Activated naive CD4-positive, alpha-beta T cell (primary cell): ENCODE results near the gene COL16A1.

Source experiments
- DNase-seq, 4 experiments: peaks; one replicate each; lab custom pipeline; 2025; lab: John Stamatoyannopoulos, UW

COL16A1 gene

DNA sequence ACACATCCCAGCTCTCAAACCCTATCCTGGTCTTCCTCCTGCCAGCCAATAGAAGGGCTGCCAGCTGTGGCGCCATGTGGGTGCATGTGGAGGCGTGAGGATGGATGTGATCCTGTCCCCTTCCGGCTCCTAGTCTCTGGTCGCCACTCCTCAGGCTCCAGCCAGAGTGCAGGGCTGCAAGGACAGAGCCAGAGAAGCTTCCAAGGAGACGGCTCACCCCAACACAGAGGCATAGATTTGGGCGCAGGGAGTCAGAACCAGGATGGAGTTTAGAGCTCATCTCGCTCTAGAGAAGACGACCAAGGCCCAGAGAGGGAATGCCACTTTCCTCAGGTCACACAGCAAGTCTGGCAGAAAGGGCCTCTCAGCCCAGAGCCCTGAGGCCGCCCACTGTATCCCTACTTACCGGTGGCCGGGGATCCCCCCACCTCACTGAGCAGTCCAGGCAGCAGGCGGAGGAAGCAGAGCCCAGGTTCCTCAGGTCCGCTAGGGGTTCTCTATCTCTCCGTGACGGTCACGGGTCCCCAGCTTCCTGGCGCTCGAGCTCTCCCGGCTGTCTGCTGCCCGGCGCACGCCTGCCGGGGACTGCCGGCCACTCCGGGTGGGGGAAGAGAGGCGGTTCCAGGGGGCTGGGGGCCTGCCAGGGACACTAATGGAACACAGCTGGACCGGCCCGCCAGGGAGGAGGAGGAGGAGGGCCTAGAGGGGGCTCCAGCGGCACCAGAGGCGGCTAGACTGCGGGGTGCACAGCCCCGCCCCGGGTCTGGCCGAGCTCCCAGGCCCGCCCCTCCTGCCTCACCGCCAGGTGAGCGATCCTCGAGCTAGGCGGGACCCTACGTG is at the start of gene COL16A1:
Gene COL16A1 (minus strand): TSS at position 587 of the 840 bp plus-strand sequence. CDS start 1,824 bp downstream, outside the sequence.
- DNase-seq, result no peak

DNA sequence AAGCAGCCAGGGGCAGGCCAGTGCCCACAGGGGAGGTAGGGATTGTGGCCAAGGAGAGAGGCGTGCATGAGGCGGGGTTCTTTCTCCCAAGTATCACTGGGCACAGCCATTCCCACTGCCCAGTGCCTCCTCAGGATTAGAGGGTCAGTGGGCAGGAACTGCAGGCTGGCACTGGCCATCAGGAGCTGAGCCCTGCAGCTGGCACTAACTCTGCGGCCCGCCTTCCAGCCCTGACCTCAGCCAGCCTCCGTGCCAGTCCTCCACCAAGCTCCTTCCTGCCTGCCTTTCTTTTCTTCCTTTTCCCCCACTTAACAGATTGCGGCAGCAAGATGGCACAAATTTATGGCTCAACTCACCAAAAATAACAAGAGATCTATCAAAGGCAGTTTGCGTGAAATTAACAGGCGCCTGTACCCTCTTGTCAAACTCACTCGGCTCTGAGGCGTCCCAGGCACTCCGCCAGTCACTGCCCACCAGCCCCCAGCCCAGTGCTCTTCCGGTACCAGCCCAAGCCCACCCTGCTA is 49.2 kb upstream of the COL16A1 start:
- DNase-seq, result no peak

DNA sequence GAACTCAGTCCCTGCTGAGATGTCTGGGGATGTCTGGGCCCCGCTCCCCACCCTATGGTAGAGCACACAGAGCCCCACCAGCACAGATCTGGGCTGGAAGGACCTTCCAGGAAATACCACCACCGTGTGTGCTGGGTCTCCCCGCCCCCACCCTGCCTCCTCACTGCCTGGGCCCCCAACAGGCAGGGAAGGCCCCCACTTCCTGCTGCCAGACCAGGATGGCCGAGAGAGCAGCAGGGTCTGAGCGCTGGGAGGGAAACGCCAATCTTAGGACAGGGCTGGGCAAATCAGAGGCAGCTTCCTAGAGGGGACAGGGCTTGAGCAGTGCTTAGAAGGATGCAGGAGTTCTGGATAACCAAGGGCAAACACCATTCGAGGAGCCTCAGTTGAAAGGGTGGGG is 48.4 kb upstream of the COL16A1 start:
- no peak for DNase-seq

DNA sequence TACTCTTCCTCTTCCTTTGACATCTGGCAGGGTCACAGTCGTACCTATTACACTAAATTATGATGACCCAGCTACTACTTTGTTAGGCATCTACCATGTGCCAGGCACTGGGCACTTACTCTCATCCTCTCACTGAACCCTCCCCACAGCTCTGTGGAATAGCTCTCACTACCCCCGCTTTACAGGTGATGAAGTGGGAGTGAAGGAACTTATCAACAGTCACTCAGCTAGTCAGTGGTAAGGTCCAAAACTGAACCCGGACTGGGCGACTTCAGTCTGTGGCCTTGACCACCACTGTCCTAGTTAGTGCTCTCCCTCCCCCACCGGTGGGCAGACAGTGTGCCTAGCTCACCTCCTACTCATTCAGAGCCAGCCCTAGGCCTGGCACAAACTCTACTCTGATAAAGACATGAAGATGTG is 48.0 kb upstream of the COL16A1 start:
- no peak for DNase-seq

DNA sequence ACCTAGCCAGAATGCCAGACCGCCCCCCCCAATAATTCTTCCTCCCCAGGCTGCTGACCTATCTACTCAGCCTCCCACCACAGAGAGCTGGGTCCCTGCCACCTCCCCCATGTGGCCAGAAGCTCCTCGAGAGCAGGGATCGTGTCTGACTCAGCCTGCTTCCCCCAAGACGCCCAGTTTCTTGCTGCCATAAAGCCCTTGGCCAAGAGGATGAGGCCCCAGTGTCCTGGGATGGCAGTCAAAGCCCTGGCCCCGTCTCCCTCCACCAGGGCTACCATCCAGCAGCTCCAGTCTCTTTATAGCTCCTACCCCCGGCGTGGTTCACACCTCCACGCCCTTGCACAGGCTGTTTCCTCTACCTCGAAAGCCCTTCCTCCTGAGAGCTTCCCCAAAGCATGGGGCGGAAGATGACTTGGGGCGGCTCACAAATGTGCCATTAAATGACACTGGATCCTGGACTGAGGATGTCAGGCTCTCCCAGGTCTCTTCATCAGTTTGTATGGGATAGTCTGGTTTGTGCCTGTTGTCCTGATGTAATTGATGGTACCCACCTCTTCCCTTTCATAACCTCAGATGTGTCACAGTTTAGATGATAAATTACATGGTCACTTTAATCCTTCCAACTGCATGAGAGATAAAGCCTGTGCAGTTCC is 47.2 kb upstream of the COL16A1 start:
- DNase-seq, result no peak

DNA sequence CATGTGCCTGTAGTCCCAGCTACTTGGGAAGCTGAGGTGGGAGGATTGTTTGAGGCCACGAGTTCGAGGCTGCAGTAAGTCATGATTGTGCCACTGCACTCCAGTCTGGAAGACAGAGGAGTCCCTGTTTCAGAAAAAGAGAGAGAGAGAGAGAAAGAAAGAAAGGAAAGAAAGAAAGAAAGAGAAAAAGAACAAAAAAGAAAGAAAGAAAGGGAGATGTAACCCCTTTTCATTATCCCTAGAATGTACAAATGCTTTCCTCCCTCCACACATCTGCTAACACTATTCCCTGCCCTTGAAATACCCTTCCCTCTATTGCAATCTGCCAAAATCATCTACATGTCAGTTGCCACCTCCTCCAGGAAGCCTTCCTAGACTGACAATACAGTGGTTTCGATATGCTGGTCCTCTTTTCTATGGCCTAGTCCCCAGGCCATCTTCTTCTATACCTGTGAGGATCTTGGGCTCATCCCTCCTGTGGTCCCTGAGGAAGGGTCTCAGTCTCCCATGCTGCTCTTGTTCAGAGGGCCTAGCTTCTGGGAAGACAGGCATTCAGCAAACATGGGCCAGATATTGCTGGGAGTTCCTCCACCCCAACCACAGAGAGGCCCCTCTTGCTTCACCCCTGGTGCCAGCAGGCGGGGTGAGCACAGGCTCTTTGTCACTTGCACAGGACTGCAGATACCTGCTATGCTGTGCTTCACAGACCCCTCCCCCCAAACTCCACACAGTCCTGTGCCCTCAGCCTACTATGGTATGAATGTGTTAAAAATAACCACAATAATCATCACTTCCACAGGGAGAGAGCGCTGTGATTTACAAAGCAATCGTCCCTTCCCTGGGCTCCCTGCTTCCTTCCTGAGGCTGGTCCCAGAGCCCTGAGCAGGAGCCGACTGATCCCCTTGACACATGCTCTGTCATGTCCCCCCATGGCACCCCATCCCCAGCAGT is 46.2 kb upstream of the COL16A1 start:
- DNase-seq, result no peak

DNA sequence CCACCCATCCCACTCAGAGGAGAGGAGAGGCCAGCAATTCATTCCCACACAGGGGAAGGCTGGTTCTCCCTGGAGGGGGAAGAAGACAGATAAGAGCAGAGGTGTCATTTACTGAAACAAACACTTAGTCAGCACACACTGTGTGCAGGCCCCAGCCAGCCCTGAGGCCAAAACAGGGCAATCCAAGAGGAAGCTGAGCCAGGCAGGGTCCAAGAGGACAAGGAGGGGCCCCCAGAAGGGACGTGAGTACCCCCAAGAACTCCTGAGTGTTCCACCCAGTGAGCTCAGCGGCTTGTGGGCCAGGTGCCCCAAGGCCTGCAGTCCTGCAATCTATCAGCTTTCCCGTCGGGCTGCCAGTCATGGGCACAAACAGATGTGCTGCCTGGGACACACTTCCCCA is 44.5 kb upstream of the COL16A1 start:
- no peak for DNase-seq

DNA sequence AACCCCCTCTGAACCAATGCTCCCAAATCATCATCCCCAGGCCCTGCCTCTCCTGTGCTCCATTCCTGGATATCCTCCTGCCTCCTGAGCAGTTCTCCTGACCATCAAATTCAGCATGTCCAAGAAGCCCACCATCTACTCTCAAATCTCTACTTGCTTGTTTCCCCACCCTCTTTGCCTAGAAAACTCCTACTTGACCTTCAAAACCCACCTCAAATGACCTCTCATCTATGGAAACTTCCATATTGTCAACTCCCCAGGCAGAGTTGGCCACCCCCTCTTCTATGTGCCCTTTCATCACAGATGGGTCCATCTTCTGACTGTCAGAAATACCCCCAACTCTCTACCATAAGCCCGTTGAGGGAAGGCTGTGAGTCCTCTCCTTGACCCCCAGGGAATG is 43.5 kb upstream of the COL16A1 start:
- no peak for DNase-seq

DNA sequence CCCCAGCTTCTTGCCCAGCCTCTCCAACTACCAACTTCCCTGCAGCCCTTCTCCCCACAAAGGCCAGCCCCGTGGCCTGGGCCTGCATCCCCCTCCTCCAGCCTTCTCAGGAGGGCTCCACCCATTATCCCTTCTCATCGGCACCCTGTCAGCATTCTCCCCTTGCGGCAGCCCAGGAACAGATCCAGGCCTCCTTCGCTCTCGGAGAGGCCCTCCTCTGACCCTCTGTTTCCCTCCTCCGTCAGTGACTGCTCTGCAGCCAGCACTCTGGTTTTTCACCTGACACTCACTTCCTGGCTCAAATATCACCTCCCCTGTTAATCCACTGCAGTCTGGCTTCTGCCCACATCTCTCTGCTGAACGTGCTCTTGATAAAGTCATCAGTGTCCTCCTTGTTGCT is 42.9 kb upstream of the COL16A1 start:
- DNase-seq, result no peak

DNA sequence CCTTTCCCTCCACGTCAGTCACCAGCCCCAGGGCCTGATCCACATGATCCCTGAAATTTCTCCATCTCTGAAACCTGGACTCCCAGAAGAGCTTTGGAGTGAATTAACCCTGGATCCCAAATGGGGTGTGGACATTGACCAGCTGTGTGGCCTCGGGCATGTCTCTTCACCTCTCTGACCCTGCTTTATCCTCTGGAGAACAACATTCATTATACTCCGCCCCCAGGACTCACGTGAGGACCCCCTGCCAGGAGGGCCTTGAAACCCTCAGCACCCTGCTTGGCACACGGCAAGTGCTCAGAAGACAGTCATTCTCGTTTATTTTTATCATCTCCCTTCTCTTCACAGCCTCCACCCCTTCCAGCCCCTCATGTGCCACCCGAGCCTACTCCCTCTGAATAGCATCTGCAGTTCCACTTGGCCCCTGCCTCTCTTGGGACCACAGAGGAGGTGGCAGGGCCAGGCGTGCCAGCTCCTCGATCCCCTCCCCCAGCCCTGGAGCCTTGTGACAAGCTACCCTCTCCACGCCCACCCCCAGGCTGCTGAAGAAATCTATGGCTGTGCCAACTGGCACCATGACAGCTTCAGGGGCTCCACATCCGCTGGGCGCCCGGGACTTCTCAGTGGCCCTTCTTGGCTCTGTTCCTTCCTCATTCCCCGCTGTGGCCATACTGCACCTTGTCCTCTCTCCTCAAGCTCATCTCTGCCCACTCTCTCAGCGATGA is 42.3 kb upstream of the COL16A1 start:
- no peak for DNase-seq

DNA sequence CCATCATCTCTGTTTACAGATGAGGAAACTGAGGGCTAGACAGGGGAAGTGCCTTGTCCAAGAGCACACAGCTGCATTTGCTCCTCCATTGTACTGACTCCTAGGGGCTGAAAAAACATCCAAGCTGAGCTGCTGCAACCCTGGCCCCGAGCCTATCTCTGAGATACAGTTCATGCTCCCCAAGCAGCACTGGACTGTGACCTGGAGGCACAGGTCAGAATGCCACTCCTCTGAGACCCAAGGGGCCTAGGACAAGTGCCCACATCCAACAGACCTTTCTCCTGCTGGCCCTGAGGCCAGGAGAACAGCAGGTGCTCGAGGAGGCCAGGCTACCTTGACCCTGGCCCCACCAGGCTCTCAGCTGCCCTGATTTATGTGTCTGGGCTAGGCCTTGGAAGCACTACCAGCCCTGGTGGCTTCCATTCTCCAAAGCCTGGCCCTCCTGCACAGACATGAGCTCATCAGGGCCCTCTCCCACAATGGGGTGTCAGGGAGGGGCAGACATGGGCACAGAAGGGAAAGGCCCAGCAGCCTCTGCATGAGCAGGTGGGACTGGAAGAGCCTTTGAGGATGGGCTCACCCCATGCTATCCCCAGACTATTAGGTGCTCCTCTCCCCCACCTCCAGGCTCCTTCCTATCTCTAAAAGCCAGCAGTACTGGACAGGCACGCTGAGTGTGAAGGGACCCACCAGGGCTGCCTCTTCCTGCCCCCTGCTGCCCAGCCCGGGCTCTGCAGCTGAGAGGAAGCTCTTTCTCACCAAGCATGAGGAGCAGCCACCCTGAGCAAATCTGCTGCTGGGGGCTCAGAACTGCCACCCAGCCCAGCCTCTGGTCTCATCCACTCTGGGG is 41.5 kb upstream of the COL16A1 start:
- DNase-seq, result peak in 1 of 4 experiments; percentile 24

DNA sequence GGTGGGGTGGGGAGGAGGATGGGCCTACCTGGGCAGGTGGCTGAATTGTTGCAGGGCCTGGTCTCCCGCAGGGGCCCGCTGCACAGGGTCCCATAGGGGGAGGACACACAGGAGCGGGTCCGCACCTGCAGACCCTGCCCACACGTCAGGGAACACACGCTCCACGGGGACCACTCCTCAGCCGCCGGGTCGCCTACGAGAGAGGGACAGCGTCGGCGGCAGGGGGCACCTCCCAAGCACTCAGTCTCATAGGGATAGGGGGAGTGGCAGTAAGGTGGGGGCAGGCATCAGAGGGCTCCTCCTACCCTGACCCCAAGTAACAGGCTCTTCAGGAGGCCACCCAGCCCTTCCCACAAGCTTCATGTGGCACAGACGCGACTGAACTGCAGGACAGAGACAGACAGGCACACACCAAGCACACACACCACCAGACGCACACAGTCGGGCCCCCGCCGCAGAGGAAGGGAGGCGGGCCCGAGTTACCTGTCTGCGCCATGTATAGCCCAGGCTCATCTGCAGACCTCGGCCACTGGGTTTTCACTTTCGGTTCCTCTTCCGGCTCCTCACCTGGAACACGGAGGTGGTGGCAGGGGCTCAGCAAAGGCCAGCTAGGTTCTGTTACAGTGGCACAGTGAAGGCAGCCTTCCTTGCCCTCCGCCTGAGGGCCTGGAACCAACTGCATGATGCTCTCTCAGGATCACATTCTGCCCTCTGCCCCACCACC is 40.5 kb upstream of the COL16A1 start:
- DNase-seq, result no peak

DNA sequence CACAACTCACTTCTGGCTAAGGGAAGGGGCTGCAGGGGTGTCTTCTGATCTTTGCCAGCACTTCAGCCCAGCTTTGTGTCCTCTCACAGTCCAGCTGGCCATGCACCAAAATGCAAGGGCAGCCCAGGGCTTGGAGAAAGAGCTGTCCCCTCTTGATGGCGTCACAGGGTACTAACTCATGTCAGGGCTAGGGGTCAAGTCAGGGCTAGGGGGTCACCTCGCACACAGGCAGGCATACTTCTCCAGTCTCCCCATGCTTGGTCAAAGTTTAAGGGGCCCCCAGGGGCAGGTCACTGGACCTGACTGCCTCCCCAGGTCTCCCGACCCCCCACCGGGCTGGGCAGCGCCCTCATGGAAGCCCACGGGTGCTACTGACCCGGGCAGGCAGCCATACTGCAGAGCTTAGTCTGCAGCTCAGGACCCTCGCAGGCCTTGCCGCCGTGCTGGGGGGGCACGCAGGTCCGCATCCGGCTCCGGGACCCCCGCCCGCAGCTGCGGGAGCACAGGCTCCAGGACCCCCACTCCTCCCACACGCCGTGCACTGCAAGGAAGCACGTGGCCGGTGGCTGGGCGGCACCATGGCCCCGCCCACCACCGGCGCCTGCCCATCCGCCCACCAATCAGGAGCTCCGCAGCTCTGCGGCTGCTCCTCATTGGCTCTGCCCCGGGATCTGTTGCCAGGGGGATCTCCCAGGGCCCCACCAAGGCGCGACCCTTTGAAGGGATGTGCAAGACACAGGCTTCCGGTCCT is 38.8 kb upstream of the COL16A1 start:
- no peak for DNase-seq

DNA sequence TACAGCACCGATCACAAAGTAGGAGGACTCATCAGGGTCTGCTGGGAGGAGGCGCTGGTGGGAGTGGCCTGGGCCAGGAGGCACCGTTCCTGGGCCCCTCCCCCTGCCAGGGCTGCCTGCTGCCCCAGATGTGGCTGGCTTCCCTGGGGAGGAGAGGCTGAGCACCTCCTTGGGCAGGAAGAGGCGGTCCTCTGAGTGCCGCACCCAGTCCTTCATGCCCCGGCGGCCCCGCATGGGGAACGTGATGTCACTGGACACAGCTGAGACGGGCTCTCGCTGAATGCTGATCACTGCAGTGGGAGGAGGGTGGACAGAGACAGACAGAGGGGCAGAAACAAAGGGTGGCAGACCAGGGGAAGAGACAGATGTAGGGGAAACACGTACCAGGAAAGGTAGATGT is 35.5 kb upstream of the COL16A1 start:
- peak in 1 of 4 experiments; percentile 23 for DNase-seq

DNA sequence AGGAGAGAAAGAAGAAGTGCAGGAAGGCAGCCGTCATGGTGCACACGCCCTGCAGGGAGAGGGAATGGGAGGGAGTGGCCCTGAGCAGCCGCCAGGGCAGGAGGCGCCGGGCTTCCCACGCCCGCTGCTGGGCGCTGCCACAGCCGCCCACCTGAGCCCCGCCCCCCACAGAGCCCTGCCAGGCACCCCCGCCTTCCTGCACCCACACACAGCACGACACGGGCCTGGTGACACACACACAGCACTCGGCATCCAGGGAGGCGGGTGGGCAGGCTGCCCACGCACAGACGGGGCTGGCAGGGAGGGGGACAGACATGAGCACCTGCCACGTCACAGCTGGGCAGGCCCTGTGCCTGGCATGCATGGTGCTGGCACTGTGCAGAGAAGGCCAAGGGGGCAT is 32.9 kb upstream of the COL16A1 start:
- DNase-seq, result no peak

DNA sequence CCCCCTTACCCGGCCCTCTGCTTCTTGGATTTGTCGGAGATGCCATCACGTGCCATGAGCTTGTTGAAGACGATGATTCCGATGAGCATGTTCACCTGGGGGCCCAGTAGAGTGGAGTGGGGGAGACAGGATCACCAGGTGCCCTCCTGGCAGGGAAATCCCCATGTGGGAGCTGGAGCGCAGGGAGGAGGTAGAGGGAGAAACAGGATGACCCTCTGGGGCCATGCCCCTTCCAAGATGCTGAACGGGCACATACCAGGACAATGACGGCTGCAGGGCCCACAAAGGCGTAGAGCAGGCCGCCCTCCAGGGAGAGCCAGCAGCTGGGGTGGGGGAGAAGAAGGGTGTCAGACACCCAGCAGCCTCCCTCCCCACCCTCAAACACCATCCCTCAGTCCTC is 31.8 kb upstream of the COL16A1 start:
- no peak for DNase-seq

DNA sequence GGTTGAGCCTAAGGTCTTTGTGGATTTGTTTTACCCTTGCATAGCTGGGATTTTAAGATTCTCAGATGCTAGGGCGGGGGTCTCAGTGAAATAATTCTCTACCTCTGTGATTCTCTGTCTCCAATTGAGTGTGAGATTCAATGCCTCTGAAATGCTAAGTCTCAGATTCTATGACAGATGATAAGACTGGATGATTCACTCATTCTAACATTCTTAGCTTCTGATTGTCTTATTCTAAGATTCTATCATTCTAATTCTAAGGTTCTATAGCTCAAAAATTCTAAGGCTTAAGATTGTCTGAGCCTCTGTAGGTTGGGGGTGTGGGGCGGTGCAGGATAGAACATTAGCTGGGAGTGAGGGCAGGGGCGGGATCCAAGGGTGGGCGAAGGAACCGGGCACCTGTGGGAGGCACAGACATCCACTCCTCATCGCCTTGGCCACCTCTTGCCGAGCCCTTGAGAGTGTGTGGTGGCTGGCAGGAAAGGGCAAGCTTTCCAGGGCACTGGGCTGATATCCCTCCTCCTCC is 30.8 kb upstream of the COL16A1 start:
- no peak for DNase-seq

DNA sequence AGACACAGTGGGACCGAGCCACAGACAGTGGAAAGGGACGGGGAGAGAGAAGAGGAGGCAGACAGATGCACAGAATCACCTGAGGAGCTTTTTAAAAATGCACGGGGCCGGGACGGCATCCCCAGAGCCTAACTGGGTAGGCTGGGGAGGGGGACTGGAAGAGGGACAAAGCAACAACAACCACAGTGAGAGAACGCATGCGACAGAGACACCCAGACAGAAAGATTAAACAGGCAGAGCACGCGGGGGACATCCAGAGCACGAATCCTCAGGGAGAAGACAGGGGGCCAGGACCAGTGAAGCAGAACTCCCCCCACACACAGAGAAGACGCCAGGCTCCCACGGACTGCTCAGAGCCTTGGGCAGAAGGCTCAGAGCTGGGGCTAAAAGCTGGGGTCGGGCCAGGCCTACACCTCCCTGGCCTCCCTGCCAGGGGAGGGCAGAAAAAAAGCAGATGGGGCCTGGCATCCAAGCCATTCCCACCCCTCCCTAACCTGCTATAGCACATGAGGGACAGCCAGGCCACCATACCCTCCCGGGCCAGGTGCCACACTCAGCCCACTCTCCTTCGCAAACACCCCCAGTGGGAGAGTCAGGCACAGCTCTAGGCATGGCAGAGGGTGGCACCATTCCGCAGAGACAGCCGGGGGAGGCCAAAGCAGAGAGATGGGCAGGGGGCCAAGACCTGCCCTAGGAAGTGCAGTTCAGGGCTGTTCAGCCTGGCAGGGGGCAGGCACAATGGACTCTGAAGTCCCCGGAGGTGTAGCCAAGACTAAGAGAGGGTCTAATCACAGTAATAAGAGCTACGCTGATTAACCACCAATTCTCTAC is 29.8 kb upstream of the COL16A1 start:
- no peak for DNase-seq
